Measurements from ENCODE around the gene PCCA. TPM values are rescaled to one million over a fixed set of nuclear protein-coding genes. Genes with fewer than 3 reads are reported as not detected.
"Not testable (repeated sequence)": the region's sequence is repeated elsewhere in the genome, so short reads cannot be mapped to it uniquely, and the experiment has no call there.

The PCCA gene
- total RNA-seq, 1 experiment from 2014 or later, result 16.2 TPM

DNA sequence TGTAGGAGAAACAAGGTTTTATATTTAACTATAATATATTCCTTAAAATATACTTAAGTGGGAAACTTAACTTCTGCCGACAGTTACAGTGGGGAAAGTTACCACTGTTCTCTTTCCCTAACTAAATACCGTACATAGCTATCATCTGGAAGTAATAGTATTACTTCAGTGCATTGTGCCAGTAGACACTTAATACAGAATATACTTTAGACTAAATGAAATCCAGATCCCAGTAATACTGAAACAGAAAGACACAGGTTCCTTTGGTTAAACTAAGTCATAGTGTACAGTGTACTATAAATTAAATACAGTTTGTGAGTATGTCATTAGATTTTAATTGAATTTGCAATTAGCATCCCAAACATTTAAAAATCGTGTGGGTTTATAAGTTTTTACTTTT lies 107.5 kb downstream of the PCCA start:
- DNase-seq (ENCODE audit: low read depth), result no peak

- no peak for DNase-seq (ENCODE audit: low read depth)
Observed at GRCh38 chr13:100197116-100197515, 108.2 kb downstream of the PCCA start.

GRCh38 chr13:100197591-100198365 lies 108.9 kb downstream of the PCCA start:
- no peak for DNase-seq (ENCODE audit: low read depth)

DNA sequence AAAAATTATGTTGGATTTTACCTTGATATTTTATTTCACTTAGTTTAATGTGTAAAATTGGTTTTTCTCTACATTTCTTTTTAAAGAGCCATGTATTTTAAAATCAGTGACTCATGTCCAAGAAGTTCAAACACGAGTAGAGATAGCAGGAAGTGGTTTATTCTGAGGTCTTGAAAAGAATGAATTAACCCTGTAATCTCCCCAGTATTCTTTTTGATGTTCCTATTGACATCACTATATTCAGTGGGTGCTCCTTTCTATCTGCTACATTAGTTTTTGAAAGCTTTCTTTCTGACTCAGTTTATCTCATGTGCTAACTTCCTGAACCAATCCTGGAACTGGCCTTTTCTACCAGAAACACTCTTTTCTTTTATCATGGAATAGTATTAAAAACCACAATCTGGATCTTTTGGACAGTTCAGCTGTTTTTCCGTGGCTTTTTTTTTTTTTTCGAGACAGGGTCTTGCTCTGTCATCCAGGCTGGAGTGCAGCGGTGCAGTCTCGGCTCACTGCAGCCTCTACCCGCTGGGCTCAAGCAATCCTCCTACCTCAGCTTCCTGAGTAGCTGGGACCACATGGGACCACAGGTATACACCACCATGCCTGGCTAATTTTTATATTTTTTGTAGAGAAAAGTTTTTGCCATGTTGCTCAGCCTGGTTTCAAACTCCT lies 114.9 kb downstream of the PCCA start:
- peak; percentile 78 for DNase-seq (ENCODE audit: low read depth)

DNA sequence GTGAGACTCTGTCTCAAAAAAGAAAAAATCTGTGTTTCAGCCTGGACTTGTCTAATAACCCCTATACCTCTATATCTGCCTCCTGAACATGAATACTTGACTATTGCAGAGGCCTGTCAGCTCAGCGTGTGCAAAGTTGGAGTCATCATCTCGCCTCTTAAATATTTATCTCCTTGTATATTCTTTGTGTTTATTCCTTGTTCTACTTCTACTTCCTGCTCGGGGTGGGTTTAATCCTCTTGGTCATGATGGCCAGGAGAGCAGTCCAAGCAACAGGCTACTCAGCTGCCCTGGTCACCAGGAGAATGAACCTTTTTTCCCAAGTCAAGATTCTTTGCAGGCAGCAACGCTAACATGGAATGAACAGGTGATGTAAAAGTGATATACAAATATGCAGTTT lies 119.1 kb downstream of the PCCA start:
- no peak for DNase-seq (ENCODE audit: low read depth)

DNA sequence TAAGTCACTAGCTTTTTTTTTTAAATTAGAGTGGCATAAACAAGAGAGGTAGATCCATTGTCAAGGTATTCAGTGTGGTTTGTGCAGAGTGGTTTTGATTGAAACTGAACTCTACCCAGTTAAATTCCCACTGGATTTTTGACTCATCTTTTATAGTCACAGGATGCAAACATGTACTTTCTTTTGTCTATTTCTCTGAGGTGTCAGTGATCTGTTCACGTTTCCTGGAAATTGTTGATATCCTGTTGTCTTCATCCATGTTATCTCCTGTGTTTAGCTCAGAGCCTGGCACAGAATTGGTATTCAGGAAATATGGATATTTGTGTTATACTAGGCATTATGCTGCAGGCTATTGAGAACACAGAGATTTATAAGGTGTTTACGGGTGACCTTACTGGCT lies 119.7 kb downstream of the PCCA start:
- DNase-seq (ENCODE audit: low read depth), result no peak

GRCh38 chr13:100209857-100210825 lies 121.2 kb downstream of the PCCA start:
- DNase-seq (ENCODE audit: low read depth), result peak; percentile 53

DNA sequence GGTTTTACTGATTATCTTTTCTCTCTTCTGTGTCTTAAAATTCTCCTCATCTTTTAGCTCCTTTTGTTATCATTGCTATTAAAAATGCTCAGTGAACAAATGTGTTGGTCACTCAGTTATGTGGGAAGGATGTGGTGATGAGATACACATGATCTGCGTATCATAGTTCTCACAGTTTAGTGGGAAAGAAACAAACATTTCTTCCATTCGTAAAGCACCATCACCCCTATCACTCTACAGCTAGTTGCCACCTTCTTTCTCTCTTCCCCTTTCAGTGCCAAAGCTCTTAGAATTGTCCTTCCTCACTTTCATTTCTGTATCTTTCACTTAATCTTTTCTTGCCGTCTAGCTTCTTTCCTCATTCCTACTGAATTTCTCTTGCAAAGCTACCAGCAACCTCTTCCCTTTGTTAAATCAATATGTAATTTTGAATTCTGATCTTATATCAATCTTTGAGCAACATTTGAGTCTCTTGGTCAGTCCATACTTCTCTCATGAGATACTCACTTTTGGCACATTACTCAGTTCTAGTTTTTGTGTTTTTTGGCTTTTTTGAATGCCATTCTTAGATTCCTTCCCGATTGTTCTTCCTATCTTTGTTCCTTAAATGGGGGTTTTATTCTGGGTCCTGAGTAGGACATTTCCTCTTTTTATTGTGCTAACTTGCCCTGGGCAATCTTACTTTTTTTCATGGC lies 122.3 kb downstream of the PCCA start:
- no peak for DNase-seq (ENCODE audit: low read depth)

DNA sequence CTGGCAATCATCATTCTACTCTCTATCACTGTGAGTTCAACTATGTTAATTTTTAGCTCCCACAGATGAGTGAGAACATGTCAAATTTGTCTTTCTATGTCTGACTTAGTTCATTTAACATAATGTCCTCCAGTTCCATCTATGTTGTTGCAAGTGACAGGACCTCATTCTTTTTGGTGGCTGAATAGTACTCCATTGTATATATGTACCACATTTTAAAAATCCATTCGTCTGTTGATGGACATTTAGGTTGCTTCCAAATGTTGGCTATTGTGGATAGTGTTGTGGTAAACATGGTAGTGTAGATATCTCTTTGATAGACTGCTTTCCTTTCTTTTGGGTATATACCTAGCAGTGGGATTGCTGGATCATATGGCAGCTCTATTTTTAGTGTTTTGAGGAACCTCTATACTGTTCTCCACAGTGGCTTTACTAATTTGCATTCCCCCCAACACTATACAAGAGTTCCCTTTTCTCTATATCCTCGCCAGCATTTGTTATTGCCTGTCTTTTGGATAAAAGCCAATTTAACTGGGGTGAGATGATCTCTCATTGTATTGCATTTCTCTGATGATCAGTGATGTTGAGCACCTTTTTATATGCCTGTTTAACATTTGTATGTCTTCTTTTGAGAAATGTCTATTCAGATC lies 124.1 kb downstream of the PCCA start:
- no peak for DNase-seq (ENCODE audit: low read depth)

- DNase-seq (ENCODE audit: low read depth), result no peak
Observed at GRCh38 chr13:100213576-100213975, 124.7 kb downstream of the PCCA start.

- DNase-seq (ENCODE audit: low read depth), result peak; percentile 47
Observed at GRCh38 chr13:100214886-100215285, 126.0 kb downstream of the PCCA start.

DNA sequence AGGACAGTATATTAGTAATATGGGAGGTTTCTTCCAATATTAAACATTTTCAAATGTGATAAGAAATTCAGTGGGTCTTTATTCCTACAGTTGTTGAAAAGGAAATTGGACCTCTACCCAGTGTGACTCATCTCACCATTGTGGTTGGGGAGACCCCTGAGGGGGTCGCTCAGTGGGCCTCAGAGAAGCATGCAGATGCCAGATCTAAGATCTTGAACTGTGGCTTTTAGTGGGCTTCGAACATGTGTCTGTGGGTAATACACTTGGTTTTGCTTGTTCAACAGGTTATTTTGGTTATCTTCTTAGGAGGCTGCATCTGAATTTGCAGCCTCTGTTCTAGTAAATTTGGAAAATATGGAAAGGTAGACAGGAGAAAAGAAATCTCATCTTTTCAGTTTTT lies 132.3 kb downstream of the PCCA start:
- no peak for DNase-seq (ENCODE audit: low read depth)

GRCh38 chr13:100223966-100224530 lies 135.2 kb downstream of the PCCA start:
- not testable (repeated sequence) for DNase-seq (ENCODE audit: low read depth)

GRCh38 chr13:100229603-100230002 lies 140.7 kb downstream of the PCCA start:
- no peak for DNase-seq (ENCODE audit: low read depth)

GRCh38 chr13:100230769-100231149 lies 141.9 kb downstream of the PCCA start:
- DNase-seq (ENCODE audit: low read depth), result no peak

DNA sequence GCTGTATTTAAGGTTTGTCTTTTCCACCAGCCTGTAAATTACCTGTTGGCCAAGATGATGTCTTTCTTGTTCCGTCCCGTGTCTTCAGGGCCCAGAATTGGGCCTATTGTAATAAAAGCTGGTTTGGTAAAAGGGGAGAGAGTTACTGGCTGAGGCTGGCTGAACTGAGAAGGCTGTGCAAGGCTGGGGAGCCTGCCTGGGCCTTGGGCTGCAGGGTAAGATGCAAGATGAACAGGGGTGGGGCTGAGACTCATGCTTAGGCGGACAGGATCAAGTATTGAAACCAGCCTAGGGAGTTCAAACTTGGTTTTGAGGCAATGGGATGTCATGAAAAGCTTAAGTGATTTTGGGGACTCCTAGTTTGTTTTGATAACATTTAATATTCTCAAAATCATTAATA lies 142.3 kb downstream of the PCCA start:
- no peak for DNase-seq (ENCODE audit: low read depth)

GRCh38 chr13:100234006-100234405 lies 145.1 kb downstream of the PCCA start:
- no peak for DNase-seq (ENCODE audit: low read depth)

DNA sequence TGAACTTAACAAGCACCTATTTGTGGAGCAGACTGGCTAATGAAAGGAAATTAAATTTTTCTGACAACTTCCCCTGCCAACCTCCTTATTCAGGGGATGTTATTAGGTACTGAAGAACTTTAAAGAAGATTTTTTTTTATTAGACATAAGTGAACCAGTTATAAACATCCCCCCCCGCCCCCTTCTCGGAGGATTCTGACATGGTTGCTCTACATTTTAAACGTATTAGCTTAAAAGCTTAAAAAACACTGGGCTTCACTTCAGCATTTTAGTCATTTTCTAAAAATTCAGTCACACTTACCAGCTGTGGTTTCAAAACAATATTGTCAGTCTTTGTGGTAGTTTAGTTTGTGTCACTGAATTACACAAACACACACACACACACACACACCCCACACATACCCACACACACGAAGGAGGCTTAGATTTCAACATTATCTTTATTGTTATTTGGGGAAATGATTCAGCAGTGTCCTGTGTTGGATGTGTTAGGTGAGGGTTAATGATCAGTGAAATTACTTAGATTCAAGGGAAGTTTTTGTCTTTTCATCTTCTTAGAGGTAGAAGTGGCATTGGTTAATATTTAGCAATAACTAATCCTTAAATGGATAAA lies 145.7 kb downstream of the PCCA start:
- DNase-seq (ENCODE audit: low read depth), result no peak

- peak; percentile 39 for DNase-seq (ENCODE audit: low read depth)
Observed at GRCh38 chr13:100235311-100235901, 146.5 kb downstream of the PCCA start.
